ENCODE data around the gene UBE2S.

DNA sequence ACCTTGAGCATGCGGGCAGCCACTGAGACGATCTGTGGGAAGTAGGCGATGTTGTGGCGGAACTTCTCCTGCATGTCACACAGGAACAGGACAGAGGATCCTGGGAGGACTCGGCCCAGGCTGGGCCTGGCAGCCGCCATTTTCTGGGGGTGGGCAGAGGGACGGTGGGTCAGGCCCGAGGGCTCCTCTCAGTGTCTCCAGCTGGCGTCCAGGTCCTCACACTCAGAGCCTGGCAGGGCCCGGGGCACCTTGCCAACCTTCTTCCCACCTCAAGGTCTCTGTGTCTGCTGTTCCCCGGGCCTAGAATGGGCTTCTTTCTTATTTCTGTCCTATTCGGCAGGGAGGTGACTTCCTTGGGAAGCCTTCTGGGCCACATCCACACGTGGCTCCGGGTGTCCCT is 48.8 kb upstream of the UBE2S start:
- TF ChIP-seq CTCF (IDR thresholded peaks at IDR 0.05) (no peak), POLR2A (IDR thresholded peaks at IDR 0.05) (no peak)

Data from breast epithelium (tissue), 3 donors.